ENCODE results near the gene DENND4A. TPM values are rescaled to one million over a fixed set of nuclear protein-coding genes. Genes with fewer than 3 reads are reported as not detected.

Gene DENND4A
- total RNA-seq, 6 experiments from 2014 or later = 15.8 to 19.4 (median 17.1) TPM

DNA sequence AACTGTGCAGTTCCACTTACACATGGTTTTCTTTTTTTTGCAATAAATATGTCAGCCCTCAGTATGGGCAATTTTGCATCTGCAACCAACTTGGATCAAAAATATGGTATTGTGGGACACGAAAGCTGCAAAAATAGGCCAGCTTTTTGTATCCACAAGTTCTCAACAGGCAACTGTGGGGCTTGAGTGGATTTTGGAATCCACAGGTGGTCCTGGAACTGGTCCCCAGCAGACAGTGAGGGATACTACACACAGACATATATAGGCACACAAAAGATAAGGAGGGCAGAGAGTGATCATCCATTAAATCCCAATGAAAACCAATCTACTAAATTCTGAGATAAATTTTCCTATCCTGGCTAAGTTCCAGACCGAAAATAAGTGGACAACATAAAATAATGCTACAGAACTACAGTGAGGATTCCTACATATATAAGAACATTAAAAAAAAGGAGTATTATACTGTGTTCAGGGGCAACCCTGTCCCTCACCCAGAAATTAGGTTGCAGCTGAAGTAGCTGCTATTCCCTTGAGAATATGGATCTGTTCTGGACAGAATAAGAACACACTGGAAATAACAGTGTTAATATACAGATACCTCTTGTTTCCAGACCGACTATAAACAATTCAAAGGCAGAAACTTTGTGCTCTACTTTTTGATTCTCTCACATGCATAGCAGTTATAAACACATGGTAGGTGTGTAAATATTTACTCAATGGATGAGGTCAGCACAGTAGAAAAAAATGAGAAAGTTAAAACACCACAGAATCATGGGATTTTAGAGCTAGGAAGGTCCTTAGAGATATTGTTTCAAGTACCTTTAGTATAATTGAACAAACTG is 25.4 kb downstream of the DENND4A start:
- no peak overlapping the region for H3K4me3 Mint-ChIP-seq
- H3K9me3 Mint-ChIP-seq = no peaks in the 10 kb centered on the region
- no peak for DNase-seq
- no peak overlapping the region for H3K27ac Mint-ChIP-seq
- H3K36me3 Mint-ChIP-seq (ENCODE audit: low read depth) = no peaks in the 10 kb centered on the region
- H3K27me3 Mint-ChIP-seq (ENCODE audit: insufficient read depth) = no peaks in the 10 kb centered on the region
- TF ChIP-seq, protein P1, sequence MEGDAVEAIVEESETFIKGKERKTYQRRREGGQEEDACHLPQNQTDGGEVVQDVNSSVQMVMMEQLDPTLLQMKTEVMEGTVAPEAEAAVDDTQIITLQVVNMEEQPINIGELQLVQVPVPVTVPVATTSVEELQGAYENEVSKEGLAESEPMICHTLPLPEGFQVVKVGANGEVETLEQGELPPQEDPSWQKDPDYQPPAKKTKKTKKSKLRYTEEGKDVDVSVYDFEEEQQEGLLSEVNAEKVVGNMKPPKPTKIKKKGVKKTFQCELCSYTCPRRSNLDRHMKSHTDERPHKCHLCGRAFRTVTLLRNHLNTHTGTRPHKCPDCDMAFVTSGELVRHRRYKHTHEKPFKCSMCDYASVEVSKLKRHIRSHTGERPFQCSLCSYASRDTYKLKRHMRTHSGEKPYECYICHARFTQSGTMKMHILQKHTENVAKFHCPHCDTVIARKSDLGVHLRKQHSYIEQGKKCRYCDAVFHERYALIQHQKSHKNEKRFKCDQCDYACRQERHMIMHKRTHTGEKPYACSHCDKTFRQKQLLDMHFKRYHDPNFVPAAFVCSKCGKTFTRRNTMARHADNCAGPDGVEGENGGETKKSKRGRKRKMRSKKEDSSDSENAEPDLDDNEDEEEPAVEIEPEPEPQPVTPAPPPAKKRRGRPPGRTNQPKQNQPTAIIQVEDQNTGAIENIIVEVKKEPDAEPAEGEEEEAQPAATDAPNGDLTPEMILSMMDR (IDR thresholded peaks at IDR 0.05) = no peak
- peaks cover 15% of the 10 kb centered on the region for H3K4me1 Mint-ChIP-seq (ENCODE audit: low read depth)

DNA sequence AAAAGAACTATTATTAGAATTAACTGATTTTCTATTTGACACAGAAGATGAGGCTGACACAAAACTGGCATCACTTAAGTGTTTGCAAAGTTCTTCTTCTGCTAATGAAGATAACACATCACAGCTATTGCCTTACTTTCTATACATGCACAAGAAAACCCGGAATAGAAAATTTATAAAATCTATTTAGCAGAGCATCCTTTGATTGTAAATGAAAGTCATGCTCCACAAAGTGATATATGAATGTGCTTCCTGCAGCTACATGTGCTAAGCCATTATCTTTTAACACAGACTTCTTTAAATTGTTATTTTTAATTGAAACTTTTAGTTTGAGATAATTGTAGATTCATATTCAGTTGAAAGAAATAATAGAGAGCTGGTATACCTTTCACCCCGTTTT is 27.0 kb downstream of the DENND4A start:
- H3K27ac Mint-ChIP-seq = no peak overlapping the region
- H3K4me3 Mint-ChIP-seq = no peak overlapping the region
- TF ChIP-seq, protein P1 (IDR thresholded peaks at IDR 0.05) = no peak

DNA sequence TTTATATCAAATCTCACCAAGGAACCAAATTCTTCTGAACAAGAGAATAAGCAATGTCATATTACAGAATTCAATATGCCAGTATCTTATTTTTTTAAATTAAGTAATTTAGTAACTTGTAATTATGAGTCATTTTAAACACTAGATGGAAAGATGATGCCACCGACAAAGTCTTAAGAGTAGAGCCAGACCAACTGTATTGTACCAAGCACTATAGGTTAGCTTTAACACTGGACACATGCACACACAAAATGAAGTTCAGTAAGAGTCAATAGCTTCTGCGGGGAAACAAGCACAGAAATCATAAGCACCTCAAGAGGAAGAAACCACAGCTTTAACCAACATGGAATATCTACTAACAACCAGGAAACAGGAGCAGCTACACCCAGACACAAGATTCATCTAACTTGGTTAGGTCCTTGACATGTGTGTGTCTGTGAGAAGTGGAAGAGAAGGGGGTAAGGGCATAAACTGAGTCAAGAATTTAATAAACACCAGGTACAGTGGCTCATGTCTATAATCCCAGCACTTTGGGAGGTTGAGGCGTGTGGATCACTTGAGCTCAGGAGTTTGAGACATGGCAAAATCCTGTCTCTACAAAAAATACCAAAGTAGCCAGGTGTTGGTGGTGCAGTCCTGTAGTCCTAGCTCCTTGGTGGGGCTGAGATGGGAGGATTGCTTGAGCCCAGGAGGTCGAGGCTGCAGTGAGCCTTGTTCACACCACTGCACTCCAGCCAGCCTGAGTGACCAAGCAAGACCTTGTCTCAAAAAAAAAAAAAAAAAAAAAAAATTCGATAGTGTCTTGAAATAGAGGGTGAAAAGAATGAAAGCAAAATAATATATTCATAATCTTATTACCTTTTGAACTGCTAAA is 28.9 kb downstream of the DENND4A start:
- Mint-ChIP-seq H3K27ac (no peak overlapping the region; the same call in 1 of the 2 replicates), H3K27me3 (ENCODE audit: insufficient read depth) (no peaks in the 10 kb centered on the region), H3K36me3 (ENCODE audit: low read depth) (no peaks in the 10 kb centered on the region), H3K4me1 (ENCODE audit: low read depth) (peaks cover 15% of the 10 kb centered on the region), H3K9me3 (no peaks in the 10 kb centered on the region), H3K4me3 (no peak overlapping the region)
- DNase-seq = no peak
- TF ChIP-seq, protein P1 (IDR thresholded peaks at IDR 0.05) = no peak

More for the DNA sequence above, 27.0 kb downstream of the DENND4A start:
- Mint-ChIP-seq H3K36me3 (ENCODE audit: low read depth) (no peaks in the 10 kb centered on the region), H3K4me1 (ENCODE audit: low read depth) (peaks cover 15% of the 10 kb centered on the region), H3K9me3 (no peaks in the 10 kb centered on the region), H3K27me3 (ENCODE audit: insufficient read depth) (no peaks in the 10 kb centered on the region)
- DNase-seq = no peak

DNA sequence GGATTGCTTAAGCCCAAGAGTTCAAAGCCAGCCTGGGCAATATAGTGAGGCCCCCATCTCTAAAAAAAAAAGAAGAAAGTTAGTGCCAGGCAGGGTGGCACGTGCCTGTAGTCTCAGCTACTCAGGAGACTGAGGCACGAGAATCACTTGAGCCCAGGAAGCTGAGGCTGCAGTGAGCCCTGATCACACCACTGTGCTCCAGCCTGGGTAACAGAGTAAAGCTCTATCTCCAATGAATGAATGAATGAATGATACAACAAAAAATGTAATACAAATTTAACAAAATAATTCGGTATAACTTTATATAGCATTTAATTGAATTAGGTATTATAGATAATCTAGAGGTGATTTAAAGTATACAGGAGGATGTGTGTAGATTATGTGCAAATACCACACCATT is 29.7 kb downstream of the DENND4A start:
- no peaks in the 10 kb centered on the region for H3K27me3 Mint-ChIP-seq (ENCODE audit: insufficient read depth)
- TF ChIP-seq, protein P1 (IDR thresholded peaks at IDR 0.05) = no peak
- DNase-seq = no peak
- H3K4me1 Mint-ChIP-seq (ENCODE audit: low read depth) = peaks cover 14% of the 10 kb centered on the region
- no peak overlapping the region for H3K27ac Mint-ChIP-seq
- H3K36me3 Mint-ChIP-seq (ENCODE audit: low read depth) = no peaks in the 10 kb centered on the region
- no peaks in the 10 kb centered on the region for H3K9me3 Mint-ChIP-seq
- no peak overlapping the region for H3K4me3 Mint-ChIP-seq

DNA sequence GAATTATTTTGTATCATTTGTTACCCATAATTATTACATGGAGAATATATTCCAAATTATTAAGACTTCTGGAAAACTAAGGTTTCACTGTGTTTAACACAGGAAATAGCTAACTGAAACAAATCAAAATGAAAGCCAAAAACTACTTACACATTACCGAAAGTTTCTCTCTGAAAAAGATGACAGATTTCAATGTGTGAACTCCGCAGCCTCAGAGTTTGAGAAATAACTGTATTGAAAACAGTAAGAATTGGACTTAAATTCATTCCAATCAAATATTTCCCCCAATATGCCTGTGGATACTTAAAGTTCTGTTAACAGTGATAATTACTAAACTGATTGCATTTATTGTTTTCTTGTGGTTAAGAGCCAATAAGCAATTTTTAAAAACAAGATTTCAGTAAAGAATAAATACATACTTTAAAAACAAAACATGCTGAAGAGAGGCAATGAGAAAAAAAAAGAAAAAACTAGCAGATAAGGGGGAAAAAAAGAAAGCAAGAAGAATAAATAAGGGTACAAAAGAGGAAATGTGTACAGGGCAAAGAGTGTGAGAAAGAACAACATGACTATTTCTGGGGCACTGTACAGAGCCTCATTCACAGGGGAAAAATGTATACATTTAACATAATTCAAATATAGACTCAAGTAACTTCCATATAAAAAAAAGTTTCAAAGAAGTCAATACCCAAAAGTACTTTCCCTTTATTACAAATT is 30.7 kb downstream of the DENND4A start:
- Mint-ChIP-seq H3K4me1 (ENCODE audit: low read depth) (peaks cover 6% of the 10 kb centered on the region), H3K4me3 (no peak overlapping the region)

More for the DNA sequence above, 30.7 kb downstream of the DENND4A start:
- DNase-seq = no peak
- no peaks in the 10 kb centered on the region for H3K9me3 Mint-ChIP-seq
- H3K36me3 Mint-ChIP-seq (ENCODE audit: low read depth) = no peaks in the 10 kb centered on the region
- H3K27me3 Mint-ChIP-seq (ENCODE audit: insufficient read depth) = no peaks in the 10 kb centered on the region
- TF ChIP-seq, protein P1 (IDR thresholded peaks at IDR 0.05) = no peak
- no peak overlapping the region for H3K27ac Mint-ChIP-seq

Measured in HFFc6 (cell line).